ENCODE results near the gene EMILIN3. TPM values are rescaled to one million over a fixed set of nuclear protein-coding genes. Genes with fewer than 3 reads are reported as not detected.

The EMILIN3 gene
- total and polyA plus RNA-seq, 2 of the 4 experiments (the other 2 are of a cell fraction) = under 0.01 to 0.07 TPM

DNA sequence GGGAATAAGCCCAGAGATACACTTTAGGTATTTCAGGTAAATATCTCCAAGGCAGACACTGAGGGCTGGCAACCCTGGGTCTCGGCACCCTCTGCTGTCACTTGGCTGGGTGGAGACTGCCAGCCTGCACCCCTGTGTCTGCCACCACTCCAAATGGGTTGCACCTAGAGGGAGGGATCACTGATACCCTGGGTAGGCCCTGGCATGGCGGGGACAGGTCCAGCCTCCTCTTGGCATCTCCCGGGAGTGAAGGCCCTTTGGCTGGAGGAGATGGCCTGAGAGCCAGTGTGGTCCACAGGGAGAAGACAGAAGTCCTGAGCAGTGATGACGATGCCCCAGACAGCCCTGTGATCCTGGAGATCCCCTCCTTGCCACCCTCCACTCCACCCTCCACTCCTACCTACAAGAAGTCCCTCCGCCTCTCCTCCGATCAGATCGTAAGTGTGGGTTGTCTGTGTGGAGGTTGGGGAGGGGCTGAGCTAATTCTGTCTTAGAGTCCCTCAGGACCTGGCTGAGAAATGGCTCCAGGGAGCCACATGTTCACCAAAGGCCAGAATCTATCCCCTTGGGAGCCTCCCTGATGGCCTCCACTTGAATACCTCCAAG lies 10.9 kb downstream of the EMILIN3 start:
- no peak overlapping the region for H3K23ac ChIP-seq (ENCODE audit: low read depth, low read length)
- no peak overlapping the region for H3K18ac ChIP-seq (ENCODE audit: low read depth, low read length)
- H2BK20ac ChIP-seq (ENCODE audit: low read depth, low read length) = no peak overlapping the region
- no peaks in the 10 kb centered on the region for H3K79me1 ChIP-seq (ENCODE audit: low read depth in 1 of 2, low read length in 2 of 2)
- no peaks in the 10 kb centered on the region for H4K20me1 ChIP-seq (ENCODE audit: insufficient read depth, low read length)
- no peak overlapping the region for H3K4ac ChIP-seq (ENCODE audit: low read depth, low read length)
- H3K56ac ChIP-seq (ENCODE audit: extremely low read depth, insufficient read depth, low read length) = no peak overlapping the region
- ATAC-seq (ENCODE audit: low read depth) = no peak
- no peak overlapping the region for H4K91ac ChIP-seq (ENCODE audit: insufficient read depth, low read depth, low read length)
- intact Hi-C loops (cut with micrococcal nuclease) = no loop called here
- no peak overlapping the region for H2AK5ac ChIP-seq (ENCODE audit: low read depth, low read length)
- no peak overlapping the region for H3K4me2 ChIP-seq (ENCODE audit: low read depth, low read length)
- no peaks in the 10 kb centered on the region for H3K27me3 ChIP-seq (ENCODE audit: control insufficient read depth, insufficient read depth, low read length)
- H4K8ac ChIP-seq (ENCODE audit: low read depth in 2 of 2, low read length in 2 of 2) = no peak overlapping the region
- no peak overlapping the region for H2AK9ac ChIP-seq (replicated peaks; ENCODE audit: low read depth, low read length, poor library complexity)
- in situ Hi-C loops (cut with MboI; ENCODE audit: low sequenced_read_pairs) = no loop called here
- no peaks in the 10 kb centered on the region for H3K9me3 ChIP-seq (ENCODE audit: control insufficient read depth, insufficient read depth, low read length)
- POLR2A ChIA-PET (ENCODE audit: unreplicated experiment) = no interaction called here
- H3K36me3 ChIP-seq (ENCODE audit: control insufficient read depth, insufficient read depth, low read length) = no peaks in the 10 kb centered on the region
- H3K14ac ChIP-seq (replicated peaks; ENCODE audit: low read depth, low read length) = no peak overlapping the region
- no peak overlapping the region for H2AFZ ChIP-seq (replicated peaks; ENCODE audit: low read length, poor library complexity)
- no peak overlapping the region for H4K5ac ChIP-seq (ENCODE audit: low read depth, low read length)
- WGBS, 2 experiments (ENCODE audit: extremely low coverage in 2 of 2, insufficient read length in 1 of 2) = no CpG with 5 or more reads among the region's 7 CpGs
- BruUV-seq (replicated peaks) = no TSS peak
- H2BK120ac ChIP-seq (ENCODE audit: low read depth, low read length) = no peak overlapping the region
- DNase-seq = no peak
- H3K9me1 ChIP-seq (ENCODE audit: insufficient read depth, low read length) = no peaks in the 10 kb centered on the region
- CTCF ChIA-PET = no interaction called here
- dilution Hi-C loops (cut with HindIII; ENCODE audit: low sequenced_read_pairs, unreplicated experiment) = no loop called here
- H3K9ac ChIP-seq (ENCODE audit: low read depth, low read length) = no peak overlapping the region
- H3K4me1 ChIP-seq (ENCODE audit: control insufficient read depth, insufficient read depth, low read length) = no peaks in the 10 kb centered on the region
- no peak overlapping the region for H3K27ac ChIP-seq (ENCODE audit: insufficient read depth, low read length)
- H3K4me3 ChIP-seq (ENCODE audit: insufficient read depth, low read depth, low read length) = no peak overlapping the region
- H2BK5ac ChIP-seq (ENCODE audit: low read depth, low read length, poor library complexity, severe bottlenecking) = no peak overlapping the region
- TF ChIP-seq RFX5 (IDR thresholded peaks at IDR 0.05; ENCODE audit: low read depth, low read length) (no peak), MAZ (IDR thresholded peaks at IDR 0.05; ENCODE audit: borderline replicate concordance, low read depth, low read length) (no peak), NFE2L2 (IDR thresholded peaks at IDR 0.05; ENCODE audit: low read depth, low read length) (no peak), RCOR1 (IDR thresholded peaks at IDR 0.05; ENCODE audit: insufficient replicate concordance, low read length) (no peak), RAD21 (IDR thresholded peaks at IDR 0.05; ENCODE audit: low read length) (no peak), MXI1 (IDR thresholded peaks at IDR 0.05; ENCODE audit: borderline replicate concordance, low read depth, low read length) (no peak), MAFK (IDR thresholded peaks at IDR 0.05; ENCODE audit: low read depth, low read length) (no peak)
- TF ChIP-seq, protein P1, sequence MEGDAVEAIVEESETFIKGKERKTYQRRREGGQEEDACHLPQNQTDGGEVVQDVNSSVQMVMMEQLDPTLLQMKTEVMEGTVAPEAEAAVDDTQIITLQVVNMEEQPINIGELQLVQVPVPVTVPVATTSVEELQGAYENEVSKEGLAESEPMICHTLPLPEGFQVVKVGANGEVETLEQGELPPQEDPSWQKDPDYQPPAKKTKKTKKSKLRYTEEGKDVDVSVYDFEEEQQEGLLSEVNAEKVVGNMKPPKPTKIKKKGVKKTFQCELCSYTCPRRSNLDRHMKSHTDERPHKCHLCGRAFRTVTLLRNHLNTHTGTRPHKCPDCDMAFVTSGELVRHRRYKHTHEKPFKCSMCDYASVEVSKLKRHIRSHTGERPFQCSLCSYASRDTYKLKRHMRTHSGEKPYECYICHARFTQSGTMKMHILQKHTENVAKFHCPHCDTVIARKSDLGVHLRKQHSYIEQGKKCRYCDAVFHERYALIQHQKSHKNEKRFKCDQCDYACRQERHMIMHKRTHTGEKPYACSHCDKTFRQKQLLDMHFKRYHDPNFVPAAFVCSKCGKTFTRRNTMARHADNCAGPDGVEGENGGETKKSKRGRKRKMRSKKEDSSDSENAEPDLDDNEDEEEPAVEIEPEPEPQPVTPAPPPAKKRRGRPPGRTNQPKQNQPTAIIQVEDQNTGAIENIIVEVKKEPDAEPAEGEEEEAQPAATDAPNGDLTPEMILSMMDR (conservative IDR thresholded peaks at IDR 0.05; ENCODE audit: low read depth, low read length) = no peak
- no peak overlapping the region for H2BK15ac ChIP-seq (ENCODE audit: low read depth, low read length)

Measured in IMR-90 (cell line).